NCI-H1105 treated with DMSO at 0.1 percent for 48 hours (cell line): ENCODE data around the gene BICDL1.

ENCODE experiments used
- DNase-seq: peaks from one replicate; lab custom pipeline; 2025; lab: John Stamatoyannopoulos, UW

Gene BICDL1

DNA sequence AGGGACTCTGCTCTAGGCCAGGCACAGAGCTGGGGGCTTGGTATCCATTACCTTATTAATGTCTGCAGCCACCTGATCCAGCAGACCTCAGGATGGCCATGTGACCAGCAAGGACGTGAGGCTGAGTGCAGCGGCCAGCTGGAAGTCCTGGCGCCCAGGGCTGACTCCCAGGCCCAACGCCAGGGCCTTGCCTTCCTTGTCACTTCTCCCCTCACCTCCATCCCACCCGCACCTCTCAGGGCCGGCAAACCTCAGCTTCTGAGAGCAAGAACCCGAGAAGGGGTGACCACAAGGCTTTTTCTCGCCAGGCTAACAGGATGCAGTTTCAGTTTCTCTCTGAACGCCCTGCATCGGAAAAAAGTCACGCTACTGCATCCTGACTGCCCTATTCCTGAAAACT is 112.1 kb downstream of the BICDL1 start:
- no peak for DNase-seq

DNA sequence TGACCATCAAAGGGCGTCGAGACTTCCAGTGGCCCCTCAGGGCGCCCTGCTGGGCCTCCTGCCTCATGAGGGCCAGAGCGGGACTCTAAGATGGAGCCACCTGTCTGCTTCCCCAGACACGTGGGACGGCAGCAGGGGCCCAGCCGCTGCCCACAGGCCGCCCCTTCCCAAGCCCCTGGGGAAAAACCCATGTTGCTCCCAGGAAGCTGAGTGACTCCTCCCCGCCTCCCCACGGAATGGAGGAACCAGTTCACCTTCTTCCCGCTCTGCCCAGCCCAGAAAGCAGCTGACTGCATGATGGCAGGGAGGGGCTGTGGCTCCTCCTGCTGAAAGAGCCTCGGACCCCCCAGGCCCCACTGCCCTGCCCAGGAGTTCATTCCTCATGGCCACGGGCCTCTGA is 112.6 kb downstream of the BICDL1 start:
- no peak for DNase-seq

DNA sequence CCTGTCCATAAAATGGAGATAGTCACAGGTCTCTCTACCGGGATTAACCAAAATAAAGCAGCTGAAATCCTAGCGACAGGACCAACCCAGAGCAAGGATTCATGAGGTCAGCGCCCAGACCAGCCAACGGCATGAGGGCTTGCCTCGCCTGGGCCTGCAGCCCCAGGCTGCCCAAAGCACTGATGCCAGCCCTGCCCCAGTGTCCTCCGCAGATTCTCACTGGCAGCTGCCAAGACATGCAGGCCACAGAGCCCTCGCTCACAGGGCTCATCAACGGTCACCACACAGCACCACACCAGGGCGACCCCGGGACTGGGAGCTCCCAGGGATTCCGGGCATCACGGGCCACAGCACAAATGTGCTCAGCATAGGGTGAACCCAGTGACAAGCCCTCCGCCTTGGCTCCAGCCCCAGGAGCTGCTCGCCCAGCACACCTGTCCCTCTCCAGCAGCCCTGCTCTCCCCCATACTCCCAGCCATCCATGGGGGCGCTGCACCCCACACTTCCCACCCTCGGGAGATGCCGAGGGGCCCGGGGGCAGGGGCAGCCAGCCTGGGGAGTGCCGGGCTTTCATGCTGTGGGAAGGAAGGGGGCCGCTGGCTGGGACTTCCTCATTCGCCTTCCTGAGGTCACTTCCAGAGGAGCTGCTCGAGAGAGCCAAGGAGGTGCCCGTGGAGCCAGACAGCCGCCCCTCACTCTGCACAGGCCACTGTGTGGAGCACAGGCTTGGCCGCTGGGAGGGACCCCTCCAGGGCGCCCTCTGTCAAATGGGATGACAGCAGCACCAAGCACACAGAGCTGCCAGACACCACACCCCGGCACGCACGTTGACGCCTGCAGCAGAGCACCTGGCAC is 113.4 kb downstream of the BICDL1 start:
- DNase-seq, result no peak

DNA sequence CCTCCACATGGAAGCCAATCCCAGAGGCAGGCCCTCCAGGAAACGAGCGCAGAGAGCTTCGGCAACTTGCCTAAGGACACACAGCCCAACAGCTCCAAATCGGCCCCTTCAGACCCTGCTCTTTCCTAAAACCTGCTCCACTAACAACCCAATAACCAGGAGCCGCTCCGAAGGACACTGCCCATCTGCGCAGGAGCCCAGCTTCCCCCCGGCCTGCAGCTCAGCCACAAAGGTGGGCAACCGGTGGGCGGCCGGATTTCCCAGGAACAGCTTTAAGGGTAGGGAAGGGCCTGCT is 114.0 kb downstream of the BICDL1 start:
- no peak for DNase-seq

DNA sequence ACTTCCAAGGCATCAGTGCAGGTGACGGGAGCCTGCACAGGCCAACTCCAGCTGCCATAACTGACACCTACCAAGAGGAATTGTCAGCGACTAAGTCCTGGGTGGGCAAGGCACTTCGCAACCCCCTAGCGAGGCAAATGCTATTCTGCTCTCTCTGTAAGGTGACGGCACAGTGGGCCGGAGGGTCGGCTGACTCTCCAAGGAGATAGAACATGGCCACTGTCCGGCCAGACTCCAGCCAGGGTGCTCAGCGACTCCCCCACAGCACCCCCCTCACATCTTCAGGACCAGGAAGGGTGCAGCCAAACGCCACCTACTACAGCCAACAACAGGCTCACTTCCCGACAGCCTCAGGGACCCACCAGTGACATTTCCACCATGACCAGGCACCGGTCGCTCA is 114.3 kb downstream of the BICDL1 start:
- DNase-seq, result no peak

DNA sequence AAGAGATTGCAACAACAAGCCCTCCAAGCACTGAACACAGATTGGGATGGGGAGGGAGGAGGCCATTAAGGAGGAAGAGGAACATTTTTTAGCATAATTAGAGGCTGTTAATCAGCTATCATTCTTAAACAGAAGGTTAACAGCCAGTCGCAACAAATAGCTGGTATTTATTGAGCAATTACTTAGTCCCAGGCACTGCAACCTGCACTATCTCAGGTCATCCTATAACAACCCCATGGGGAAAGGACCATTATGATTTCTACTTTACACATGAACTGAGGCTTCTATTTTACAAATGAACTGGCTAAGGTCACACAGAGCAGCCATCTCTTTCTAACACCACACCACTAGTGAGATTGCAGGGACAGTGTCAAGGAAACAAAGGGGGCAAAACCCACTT is 117.1 kb downstream of the BICDL1 start:
- no peak for DNase-seq

DNA sequence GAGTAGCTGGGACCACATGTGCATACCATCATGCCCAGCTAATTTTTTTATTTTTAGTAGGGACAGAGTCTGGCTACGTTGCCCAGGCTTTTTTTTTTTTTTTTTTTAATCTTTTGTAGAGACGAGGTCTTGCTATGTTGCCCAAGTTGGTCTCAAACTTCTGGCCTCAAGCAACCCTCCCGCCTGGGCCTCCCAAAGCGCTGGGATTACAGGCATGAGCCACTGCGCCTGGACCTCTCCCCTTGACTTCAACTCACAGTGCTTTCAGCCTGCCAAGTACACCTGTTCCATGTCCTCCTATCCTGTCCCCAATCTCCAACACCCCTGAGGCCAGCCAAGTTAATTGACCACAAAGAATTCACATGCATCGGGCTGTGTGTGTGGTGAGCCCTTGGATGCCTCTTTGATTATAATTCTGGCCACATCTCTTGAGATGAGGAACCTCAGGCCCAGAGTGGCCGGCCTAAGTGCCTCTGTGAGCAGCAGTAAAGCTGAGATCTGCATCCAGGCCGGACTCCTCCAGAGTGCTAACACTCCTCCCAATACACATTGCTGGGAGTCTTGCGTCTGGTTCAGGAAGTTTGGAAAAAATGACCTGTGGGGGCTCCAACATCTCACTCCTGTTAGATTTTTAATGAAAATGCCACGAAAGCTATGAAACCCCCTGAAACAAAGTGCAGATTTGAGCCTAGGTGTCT is 120.7 kb downstream of the BICDL1 start:
- DNase-seq, result no peak

DNA sequence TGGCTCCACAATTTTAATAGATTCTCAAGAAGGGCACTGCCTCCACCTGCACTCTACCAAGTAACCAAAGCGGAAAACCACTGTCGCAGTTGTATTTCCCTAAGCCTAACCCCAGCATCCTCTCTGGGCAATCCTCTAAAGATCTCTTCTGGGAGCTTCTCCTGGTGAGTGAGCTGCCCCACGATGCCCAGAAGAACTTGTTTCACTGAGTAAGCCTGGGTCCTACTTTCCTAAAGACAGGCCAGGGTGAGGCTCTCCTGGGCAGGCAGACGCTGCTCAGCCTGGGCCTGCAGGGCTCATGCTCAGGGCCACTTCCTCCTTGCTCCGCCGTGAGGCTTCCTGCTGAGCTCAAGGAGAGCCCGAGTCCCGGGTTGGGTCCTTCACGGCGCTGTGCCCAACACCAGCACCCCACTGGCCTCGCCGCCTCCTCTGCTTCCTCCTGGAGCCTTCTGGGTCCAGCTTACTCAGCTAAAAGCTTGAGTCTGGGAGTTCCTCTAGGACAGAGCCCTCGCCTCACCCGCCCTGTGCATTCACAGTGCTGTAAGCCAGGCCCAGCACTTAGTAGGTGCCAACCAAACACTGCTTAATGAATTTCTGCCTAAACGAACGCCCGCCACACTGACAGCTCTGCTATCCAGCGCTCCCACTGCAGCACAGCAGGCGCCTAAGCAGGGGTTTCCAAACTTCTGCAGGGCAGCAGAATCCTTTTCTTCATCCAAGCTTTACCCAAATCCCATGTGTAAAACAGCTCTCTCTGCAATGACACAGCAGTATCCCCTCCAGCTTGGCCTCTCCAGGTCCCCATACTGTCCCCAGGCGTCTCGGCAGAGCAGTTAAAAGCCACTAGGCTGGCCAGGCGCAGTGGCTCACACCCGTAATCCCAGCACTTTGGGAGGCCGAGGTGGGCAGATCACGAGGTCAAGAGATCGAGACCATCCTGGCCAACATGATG is 121.8 kb downstream of the BICDL1 start:
- DNase-seq, result no peak

DNA sequence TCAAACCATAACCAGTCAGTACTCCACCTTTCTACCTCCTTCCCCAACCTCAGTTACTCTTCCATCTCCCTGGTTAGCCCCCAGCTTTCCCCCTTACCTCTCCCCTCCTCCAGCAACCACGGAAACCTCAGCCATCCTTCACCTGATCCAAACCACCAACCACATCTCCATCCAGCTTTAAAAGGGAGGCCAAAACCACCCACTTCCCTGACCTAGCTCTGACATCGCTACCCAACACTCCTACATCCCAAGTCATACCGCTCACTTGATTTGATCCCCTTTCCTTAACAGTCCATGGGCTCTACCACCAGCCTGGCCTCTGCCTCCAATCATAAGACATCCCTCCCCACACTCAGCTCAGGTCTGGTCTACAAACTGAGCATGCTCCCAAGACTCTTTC is 126.0 kb downstream of the BICDL1 start:
- no peak for DNase-seq

DNA sequence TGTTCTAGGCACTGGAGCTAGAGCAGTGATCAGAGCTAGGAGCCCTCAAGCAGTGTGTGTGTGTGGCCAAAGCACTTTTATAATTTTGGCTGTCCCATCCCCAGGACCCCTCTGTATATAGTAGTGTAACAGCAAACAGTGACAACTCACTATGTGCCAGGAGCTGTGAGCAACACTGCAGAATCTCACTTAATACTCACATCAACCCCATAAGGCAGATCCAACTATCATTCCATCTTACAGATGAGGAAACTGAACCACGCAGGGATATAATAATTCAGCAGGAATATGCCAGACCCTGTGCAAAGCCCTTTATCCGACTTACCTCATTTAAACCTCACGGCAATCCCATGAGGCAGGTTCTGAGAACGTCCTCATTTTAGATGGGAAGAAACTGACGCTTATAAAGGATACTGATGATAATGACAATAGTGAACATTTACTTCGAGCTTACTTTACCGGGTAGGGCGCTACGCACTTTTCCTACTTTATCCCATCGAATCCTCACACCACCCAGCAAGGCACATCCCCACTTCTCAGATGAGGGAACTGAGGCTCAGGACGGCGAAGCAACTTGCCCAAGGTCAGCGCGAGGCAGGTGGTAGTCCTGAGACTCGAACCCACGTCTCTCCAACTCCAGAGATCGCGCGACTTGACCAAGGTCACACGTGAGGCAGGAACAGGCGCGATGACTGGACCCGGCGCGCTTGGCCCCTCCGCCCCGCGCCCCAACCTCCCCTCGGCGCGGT is 126.8 kb downstream of the BICDL1 start:
- no peak for DNase-seq

DNA sequence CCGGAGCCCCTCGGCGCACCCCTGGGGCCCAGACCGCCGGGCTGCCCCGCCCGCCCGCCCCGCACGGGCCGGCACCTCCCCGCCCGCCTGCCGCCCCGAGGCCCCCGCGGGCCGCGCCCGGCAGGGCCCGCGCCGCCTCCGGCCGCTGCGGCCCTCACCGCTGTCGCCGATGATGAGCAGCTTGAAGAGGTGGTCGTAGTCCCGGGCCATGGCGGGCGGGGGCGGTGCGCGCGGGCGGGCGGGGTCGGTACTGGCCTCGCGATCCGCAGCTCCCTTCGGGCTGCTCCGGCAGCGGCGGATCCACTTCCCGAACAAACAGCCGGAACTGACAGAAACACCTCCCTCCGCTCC is 127.4 kb downstream of the BICDL1 start, which contains the start of gene RAB35:
Gene RAB35 (minus strand): TSS at position 313 of the 351 bp plus-strand sequence. CDS start 103 bp downstream, at position 210.
- no peak for DNase-seq

DNA sequence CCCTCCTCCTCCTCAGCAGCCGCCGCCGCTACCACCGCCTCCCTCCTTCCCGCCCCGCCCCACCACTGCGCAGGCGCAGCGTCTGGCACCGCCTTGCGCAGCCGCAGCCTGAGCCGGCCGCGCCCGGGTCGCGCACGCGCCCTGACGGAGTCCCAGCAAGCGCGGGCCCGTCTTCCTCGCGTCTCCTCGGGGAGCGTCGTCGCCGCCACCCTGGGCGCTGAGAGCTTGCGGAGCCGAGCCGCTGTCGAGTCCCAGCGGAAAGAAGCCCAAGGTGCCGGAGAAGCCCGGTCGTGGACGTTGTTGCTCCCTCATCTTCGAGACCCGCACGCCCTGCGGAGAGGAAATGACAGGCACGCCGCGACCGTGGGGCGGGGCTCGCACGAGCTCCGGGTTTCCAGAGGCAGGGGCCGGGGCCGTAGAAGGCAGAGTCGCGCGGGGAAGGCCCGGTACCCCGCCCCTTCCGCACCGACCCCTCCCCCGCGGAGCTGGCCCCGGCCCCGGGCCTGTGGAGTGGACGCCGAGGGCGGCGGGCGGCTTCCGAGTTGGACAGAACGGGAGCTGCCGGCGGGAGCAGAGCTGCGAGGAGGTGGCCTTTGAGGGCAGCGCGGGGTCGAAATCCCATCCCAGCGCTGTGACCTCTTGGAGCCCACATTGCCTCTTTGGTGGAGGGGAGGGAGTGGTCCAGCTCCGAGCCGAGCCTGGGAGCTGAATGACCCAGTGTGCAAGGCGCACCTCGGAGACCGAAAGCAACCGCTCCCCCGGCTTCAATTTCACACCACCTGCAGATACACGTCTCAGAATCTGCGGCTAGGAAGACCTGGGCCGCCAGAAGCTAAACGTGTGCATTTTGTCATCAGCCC is 128.0 kb downstream of the BICDL1 start:
- DNase-seq, result peak; percentile 86

DNA sequence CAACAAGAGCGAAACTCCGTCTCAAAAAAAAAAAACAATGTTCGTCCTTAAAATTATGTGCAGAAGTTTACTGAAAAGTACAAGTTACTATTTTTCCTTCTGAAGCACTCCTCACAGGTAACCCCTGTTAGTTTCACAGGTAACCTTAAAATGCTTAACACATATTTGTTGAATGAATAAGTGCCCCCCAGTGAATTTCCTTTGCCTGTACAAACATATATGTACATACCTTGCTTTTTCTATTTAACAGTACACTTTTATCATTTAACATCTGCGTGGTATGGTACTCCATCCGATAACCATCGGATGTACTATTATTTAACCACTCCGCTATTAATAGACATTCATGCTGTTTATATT is 128.9 kb downstream of the BICDL1 start:
- no peak for DNase-seq

DNA sequence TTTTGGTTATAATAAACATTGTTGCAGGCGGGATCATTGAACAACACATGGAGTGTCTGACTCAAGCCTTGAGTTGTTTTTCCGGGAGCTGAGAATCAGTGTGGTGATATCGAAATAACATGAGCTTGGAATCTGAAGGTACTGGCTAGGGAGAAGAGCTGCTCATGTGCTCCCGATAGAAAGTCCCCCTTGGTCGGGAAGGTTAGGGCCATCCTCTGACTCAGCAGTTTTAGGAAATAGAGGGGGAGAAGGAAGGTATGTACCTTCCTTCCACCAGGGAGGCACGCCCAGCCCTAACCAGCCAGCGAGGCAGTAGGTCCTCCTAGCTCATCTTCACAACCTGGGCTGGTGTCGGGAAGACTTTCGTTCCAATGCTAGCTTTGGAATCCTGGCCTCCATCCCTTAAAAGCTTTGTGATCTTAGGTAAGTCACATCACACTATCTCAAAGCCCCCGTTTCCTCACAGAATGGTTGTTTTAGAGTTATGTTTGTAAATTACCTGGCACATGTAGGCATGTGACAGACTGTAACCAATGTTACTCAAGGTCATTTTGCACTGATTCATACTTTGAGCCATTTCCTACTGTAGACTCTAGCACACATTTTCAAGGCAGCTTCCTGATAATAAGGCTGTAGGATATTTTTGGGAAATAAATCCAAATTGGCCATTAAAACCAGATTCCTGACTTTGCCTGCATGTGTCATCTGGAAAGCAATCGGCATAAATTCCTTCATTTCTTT is 129.5 kb downstream of the BICDL1 start:
- no peak for DNase-seq

DNA sequence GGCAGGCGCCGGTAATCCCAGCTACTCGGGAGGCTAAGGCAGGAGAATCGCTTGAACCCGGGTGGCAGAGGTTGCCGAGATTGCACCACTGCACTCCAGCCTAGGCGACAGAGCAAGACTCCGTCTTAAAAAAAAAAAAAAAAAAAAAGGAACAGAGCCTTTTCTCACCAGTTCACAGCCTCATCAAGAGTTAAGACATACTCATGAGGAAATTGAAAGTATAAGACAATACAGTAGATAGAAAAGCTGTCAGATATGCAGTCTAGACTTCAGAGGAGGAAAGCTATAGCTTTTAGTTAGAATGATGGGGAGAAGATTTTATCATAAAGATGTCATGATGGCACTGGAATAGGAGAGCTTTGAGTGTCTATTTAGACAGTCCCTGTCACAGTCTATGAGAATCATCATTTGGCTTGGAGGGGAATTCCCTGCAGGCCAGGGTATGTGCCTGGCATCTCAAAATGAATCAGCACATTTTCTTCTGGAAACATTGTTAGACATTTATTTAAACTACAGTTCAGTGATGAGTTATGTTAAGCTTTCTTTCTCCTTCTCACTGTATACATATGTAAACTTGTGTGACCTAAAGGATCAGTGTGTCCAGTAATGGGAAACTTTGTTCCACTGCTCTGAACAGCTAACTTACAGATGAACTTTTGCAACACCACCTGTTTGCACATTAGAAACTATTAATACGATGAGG is 130.4 kb downstream of the BICDL1 start:
- DNase-seq, result no peak

DNA sequence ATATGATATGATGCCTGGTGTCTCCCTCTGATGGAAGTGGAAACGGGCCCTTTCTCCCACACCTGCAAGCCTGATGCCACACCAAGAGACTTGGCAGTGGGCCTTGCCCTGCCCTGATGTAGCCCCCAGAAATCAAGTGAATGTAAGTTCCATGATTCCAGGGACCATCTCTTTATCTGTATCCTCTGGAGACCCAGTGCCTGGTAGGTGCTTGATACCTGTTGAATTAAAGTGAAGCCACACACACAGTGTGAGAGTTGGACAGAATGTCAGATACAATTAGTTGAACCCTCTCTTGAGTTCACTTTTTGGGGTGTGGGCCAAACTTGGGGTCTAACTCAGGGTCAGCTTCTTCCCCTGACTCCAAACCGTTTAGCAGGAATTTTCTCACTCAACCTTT is 132.3 kb downstream of the BICDL1 start:
- no peak for DNase-seq

DNA sequence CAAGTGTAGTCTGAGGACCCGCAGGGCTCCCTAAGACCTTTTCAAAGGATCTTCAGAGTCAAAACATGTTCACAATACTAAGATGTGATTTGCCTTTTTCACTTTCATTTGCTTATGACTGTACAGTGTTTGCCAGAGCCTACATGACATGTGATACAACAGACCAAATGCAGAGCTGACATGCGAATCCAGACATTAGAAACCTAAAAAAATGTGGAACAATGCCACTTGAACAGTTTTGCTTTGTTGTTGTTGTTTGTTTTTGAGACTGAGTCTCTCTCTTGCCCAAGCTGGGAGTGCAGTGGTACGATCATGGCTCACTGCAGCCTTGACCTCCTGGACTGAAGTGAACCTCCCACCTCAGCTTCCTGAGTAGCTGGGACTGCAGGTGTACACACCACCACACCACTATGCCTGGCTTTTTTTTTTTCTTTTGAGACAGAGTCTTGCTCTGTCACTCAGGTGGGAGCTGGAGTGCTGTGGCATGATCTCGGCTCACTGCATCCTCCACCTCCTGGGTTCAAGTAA is 132.8 kb downstream of the BICDL1 start:
- no peak for DNase-seq

DNA sequence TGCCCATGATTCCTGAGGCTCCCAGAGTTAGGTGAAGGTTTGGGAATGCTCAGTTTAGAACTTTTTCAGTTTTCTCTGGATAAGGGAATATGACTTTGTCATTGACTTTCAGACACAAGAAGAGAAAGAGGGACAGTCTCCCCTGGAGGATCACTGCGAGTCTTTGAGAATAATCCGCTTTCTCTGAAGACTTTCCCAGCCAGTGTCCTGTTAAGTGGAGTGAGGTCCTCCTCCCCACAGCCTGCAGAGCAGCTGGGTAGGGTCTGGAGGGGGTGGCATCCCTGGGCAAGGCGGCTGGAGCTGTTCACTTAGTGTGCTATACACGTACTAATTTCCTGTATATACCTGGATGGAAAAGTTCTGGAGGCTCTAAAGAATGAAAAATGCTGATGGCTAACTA is 136.0 kb downstream of the BICDL1 start:
- DNase-seq, result no peak
